DMS114 treated with DMSO at 0.1 percent for 48 hours (cell line): ENCODE data around the gene ZBTB20.

ENCODE experiments used
- DNase-seq: peaks from one replicate; lab custom pipeline; 2025; ENCODE audit not compliant: unreplicated experiment; lab: John Stamatoyannopoulos, UW

Gene ZBTB20

GRCh38 chr3:114933407-114933806 lies 213.7 kb downstream of the ZBTB20 start:
- no peak for DNase-seq

- DNase-seq: no peak
These were observed 216.9 kb downstream of the ZBTB20 start for GRCh38 chr3:114929971-114930732.

GRCh38 chr3:114928989-114929640 lies 218.0 kb downstream of the ZBTB20 start:
- DNase-seq: no peak

- no peak for DNase-seq
These were observed 242.5 kb downstream of the ZBTB20 start for GRCh38 chr3:114904633-114905032.

- DNase-seq: no peak
These were observed 243.9 kb downstream of the ZBTB20 start for GRCh38 chr3:114903213-114903612.

- DNase-seq: no peak
These were observed 244.4 kb downstream of the ZBTB20 start for GRCh38 chr3:114902691-114903101.

- DNase-seq: no peak
These were observed 246.2 kb downstream of the ZBTB20 start for GRCh38 chr3:114900908-114901307.

- no peak for DNase-seq
These were observed 247.7 kb downstream of the ZBTB20 start for GRCh38 chr3:114899186-114899931.

- DNase-seq: no peak
These were observed 250.1 kb downstream of the ZBTB20 start for GRCh38 chr3:114896978-114897377.

- no peak for DNase-seq
These were observed 253.7 kb downstream of the ZBTB20 start for GRCh38 chr3:114893361-114893760.

GRCh38 chr3:114892880-114893279 lies 254.2 kb downstream of the ZBTB20 start:
- DNase-seq: no peak

- DNase-seq: no peak
These were observed 254.8 kb downstream of the ZBTB20 start for GRCh38 chr3:114892131-114892879.

GRCh38 chr3:114887806-114888205 lies 259.3 kb downstream of the ZBTB20 start:
- no peak for DNase-seq

- DNase-seq: no peak
These were observed 260.2 kb downstream of the ZBTB20 start for GRCh38 chr3:114886905-114887304.

- no peak for DNase-seq
These were observed 262.7 kb downstream of the ZBTB20 start for GRCh38 chr3:114884213-114884923.

- DNase-seq: no peak
These were observed 267.0 kb downstream of the ZBTB20 start for GRCh38 chr3:114880078-114880477.

GRCh38 chr3:114879059-114880031 lies 267.7 kb downstream of the ZBTB20 start:
- no peak for DNase-seq

- no peak for DNase-seq
These were observed 268.8 kb downstream of the ZBTB20 start for GRCh38 chr3:114878114-114878839.
